Keratinocyte (primary cell): Measurements from ENCODE around the gene SPACA9.

ENCODE experiments used
- CTCF ChIP-seq, 3 experiments: IDR thresholded peaks in 1 of 3; conservative IDR thresholded peaks in 1 of 3; optimal IDR thresholded peaks in 1 of 3; 2 replicates in 2 of 3; 3 replicates in 1 of 3; pipeline versions ENCODE3 to v1.5.1; 2011; ENCODE audit warnings: low read length in 3 of 3, mild to moderate bottlenecking in 3 of 3, moderate library complexity in 2 of 3, control low read depth in 1 of 3, inconsistent platforms in 1 of 3; ENCODE audit not compliant: insufficient read depth in 2 of 3; ENCODE audit errors: extremely low read depth in 1 of 3
- EZH2 ChIP-seq: IDR thresholded peaks from one replicate; pipeline ENCODE4 v1.6.1; 2012; ENCODE audit warnings: inconsistent platforms, mild to moderate bottlenecking, low read length, moderate library complexity

DNA sequence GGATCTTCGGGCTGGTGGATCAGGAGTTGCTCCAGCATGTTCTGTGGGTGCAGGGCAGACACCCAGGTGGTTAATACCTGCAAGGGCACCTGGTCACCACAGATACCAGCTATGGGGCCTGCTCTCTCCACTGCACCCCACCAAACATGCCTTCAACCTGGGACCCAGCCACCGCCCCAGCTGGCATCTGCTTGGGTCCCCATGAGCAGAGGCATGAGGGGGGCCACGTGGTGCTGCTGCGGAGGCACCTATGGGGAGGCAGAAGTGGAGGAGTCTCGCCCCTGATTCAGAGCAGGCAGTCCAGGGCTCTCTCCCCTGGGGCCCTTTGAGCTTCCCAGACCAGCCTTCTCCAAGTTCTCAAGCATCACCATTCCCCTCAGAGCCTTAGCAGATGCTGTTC is 3.5 kb upstream of the SPACA9 start:
- TF ChIP-seq CTCF (optimal IDR thresholded peaks at IDR 0.05 in 1 of 3, IDR thresholded peaks at IDR 0.05 in 1 of 3, conservative IDR thresholded peaks at IDR 0.05 in 1 of 3; ENCODE audit: extremely low read depth in 1 of 3, insufficient read depth in 2 of 3, low read length in 3 of 3) (no peak), EZH2 (no peak)
